Progenitor cell of endocrine pancreas (in vitro differentiated cells): ENCODE results near the gene FNDC11. TPM values are rescaled to one million over a fixed set of nuclear protein-coding genes. Genes with fewer than 3 reads are reported as not detected.

ENCODE experiments used
- DNase-seq: peaks from one replicate; pipeline ENCODE4 v3.0.0; 2021; ENCODE audit warnings: low spot score; ENCODE audit not compliant: unreplicated experiment
- H3K27ac Mint-ChIP-seq: 2 replicates; pipeline ENCODE4 v1.8.0; 2021; ENCODE audit warnings: mild to moderate bottlenecking, moderate library complexity, mixed read lengths
- H3K27me3 Mint-ChIP-seq: 2 replicates; pipeline ENCODE4 v1.8.0; 2021; ENCODE audit warnings: mixed read lengths
- H3K36me3 Mint-ChIP-seq: 2 replicates; pipeline ENCODE4 v1.8.0; 2022; ENCODE audit warnings: mixed read lengths; ENCODE audit not compliant: insufficient read depth
- H3K4me1 Mint-ChIP-seq: 2 replicates; pipeline ENCODE4 v1.8.0; 2021; ENCODE audit warnings: low read depth, mixed read lengths
- H3K4me3 Mint-ChIP-seq: 2 replicates; pipeline ENCODE4 v1.8.0; 2021; ENCODE audit warnings: low read depth, mild to moderate bottlenecking, moderate library complexity, mixed read lengths
- H3K9me3 Mint-ChIP-seq: 2 replicates; pipeline ENCODE4 v1.8.0; 2021; ENCODE audit warnings: low read depth, mixed read lengths
- CTCF ChIP-seq: fragments of 200-600 bp; sonication (generic); IDR thresholded peaks from one replicate; pipeline ENCODE4 v1.5.0; 2021; ENCODE audit warnings: antibody characterized with exemption, mild to moderate bottlenecking; ENCODE audit not compliant: unreplicated experiment
- total RNA-seq: library from RNA; stranded (reverse); gene quantifications from 2 replicates; pipeline ENCODE4 v1.2.1, GENCODE V29; 2021

Gene FNDC11
- total RNA-seq, 1 donor from 2014 or later = 1.9 TPM

GRCh38 chr20:63546256-63546955 is 7.6 kb upstream of the FNDC11 start:
- no peak for DNase-seq
- no peaks in the 10 kb centered on the region for H3K36me3 Mint-ChIP-seq
- H3K27me3 Mint-ChIP-seq = peaks cover 21% of the 10 kb centered on the region
- peaks cover 3% of the 10 kb centered on the region for H3K4me1 Mint-ChIP-seq
- no peak overlapping the region for H3K4me3 Mint-ChIP-seq
- TF ChIP-seq CTCF = no peak
- no peak overlapping the region for H3K27ac Mint-ChIP-seq
- H3K9me3 Mint-ChIP-seq = no peaks in the 10 kb centered on the region

GRCh38 chr20:63546956-63547724 is 6.8 kb upstream of the FNDC11 start:
- H3K4me1 Mint-ChIP-seq = peaks cover 3% of the 10 kb centered on the region
- peaks cover 21% of the 10 kb centered on the region for H3K27me3 Mint-ChIP-seq
- no peak overlapping the region for H3K4me3 Mint-ChIP-seq
- H3K27ac Mint-ChIP-seq = no peak overlapping the region
- no peaks in the 10 kb centered on the region for H3K9me3 Mint-ChIP-seq
- TF ChIP-seq CTCF = no peak
- DNase-seq = no peak
- no peaks in the 10 kb centered on the region for H3K36me3 Mint-ChIP-seq

GRCh38 chr20:63547725-63548480 is 6.1 kb upstream of the FNDC11 start, which contains the start of gene SRMS:
Gene SRMS, minus strand, starts transcription at chr20:63547749. Its CDS starts 286 bp downstream, at chr20:63547463.
- Mint-ChIP-seq H3K4me3 (no peak within 1 kb of the TSS), H3K27me3 (peaks cover 24% of the 10 kb centered on the region), H3K9me3 (no peaks in the 10 kb centered on the region), H3K36me3 (no peaks in the 10 kb centered on the region), H3K4me1 (peaks cover 3% of the 10 kb centered on the region), H3K27ac (no peak within 1 kb of the TSS)
- DNase-seq = no peak
- TF ChIP-seq CTCF = no peak

GRCh38 chr20:63548542-63548941 is 5.4 kb upstream of the FNDC11 start:
- Mint-ChIP-seq H3K27ac (no peak overlapping the region), H3K4me1 (peaks cover 3% of the 10 kb centered on the region), H3K27me3 (peaks cover 22% of the 10 kb centered on the region), H3K36me3 (no peaks in the 10 kb centered on the region), H3K9me3 (no peaks in the 10 kb centered on the region), H3K4me3 (no peak overlapping the region)
- no peak for TF ChIP-seq CTCF
- DNase-seq = no peak

DNA sequence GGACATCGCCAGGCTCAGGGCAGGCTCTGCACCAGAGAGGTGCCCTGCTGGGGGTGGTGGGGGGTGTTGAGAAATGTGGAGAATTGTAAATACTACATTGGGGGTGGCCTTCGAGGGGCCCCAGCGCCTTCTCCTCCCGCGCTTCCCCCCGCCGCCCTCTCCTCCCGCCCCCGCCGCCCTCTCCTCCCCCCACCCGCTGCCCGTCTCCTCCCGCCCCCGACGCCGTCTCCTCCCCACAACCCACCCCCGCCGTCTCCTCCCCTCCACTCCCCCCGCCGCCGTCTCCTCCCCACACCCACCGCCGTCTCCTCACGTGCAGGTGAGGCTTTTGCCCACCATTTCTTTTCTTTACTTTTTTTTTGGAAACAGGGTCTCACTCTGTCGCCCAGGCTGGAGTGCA is 4.9 kb upstream of the FNDC11 start:
- no peak for DNase-seq

More for the DNA sequence above, 4.9 kb upstream of the FNDC11 start:
- H3K27ac Mint-ChIP-seq = no peak overlapping the region
- peaks cover 3% of the 10 kb centered on the region for H3K4me1 Mint-ChIP-seq
- H3K4me3 Mint-ChIP-seq = no peak overlapping the region
- no peak for TF ChIP-seq CTCF
- no peaks in the 10 kb centered on the region for H3K9me3 Mint-ChIP-seq
- no peaks in the 10 kb centered on the region for H3K36me3 Mint-ChIP-seq
- H3K27me3 Mint-ChIP-seq = peaks cover 18% of the 10 kb centered on the region
